Measurements from ENCODE around the gene UBC.
"Not testable (repeated sequence)": the region's sequence is repeated elsewhere in the genome, so short reads cannot be mapped to it uniquely, and the experiment has no call there.

The UBC gene

DNA sequence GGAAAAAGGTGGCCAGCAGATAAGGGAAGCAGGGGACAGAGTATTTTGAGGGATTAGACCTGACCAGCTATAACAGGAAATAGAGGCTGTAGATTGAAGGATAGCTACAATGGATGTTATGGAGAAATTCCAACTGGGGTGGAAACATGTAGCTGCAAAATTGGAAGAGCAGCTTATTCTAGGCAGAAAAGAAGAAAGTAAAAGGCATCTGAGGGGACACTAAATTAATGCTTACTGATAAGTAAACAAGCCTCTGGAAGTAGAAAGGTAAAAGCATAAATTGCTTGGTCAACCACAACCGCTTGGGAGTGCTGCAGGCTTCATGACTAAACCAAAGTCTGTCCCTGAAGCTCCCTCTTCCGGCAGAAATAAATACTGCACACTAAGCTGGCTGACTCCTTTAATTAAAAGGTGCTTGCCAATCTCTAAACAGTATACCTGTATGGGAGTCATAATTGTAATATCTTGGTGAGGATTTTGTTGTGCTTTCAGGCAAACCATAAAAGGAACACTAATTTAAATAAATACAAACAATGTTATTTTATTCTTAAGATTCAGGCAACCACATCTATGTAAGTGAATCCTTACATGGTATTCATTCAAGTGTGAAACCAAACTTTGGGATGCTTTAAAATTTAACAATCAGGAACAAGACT is 7.7 kb downstream of the UBC start:
- Histone ChIP-seq H3K4me1 (ENCODE audit: control insufficient read depth, insufficient read depth, low read length) (peaks cover 4% of the 10 kb centered on the region), H3K4me3 (ENCODE audit: low read depth, low read length) (no peak overlapping the region), H3K9me3 (ENCODE audit: control insufficient read depth, insufficient read depth, low read length) (no peaks in the 10 kb centered on the region), H3K9ac (ENCODE audit: low read depth, low read length) (no peak overlapping the region), H3K27me3 (ENCODE audit: control insufficient read depth, insufficient read depth, low read length) (no peaks in the 10 kb centered on the region), H3K36me3 (ENCODE audit: control insufficient read depth, insufficient read depth, low read length) (no peaks in the 10 kb centered on the region)

DNA sequence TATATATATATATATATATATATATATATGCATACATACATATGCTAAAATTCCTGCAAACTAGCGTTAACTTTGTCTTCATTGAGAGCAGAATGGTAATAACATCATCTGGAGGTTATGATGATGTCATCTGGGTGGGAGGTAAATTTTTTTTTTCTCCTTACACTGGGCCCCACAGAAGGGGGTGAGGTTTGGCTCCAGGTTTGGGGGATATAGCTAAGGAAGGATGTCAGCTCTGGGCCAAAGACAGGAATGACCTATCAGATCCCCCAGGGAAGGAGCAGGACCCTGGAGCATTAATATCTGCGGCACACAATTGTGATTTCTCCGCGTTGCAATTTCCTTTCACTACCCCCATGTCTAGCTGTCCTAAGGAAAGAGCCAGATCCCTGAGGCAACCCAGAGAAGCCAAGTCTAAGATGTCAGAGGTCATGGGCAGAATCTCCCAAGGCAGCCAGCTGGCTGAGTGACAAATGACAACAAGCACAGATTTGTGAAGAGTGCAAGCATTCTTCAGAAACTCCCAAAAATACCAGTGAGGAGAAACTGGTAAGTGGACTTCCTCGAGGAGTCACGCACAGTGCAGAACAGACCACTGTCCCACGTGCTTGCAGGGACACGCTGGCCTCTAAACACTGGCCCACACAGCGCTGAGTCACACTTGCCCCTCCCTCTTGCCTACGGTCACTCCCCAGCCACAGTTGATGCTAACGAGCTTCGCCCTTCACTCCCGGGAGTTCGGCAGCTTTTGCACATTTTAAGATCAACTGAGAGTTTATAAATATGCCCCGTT is 9.9 kb downstream of the UBC start:
- Histone ChIP-seq H3K27me3 (ENCODE audit: control insufficient read depth, insufficient read depth, low read length) (no peaks in the 10 kb centered on the region), H3K4me1 (ENCODE audit: control insufficient read depth, insufficient read depth, low read length) (peaks cover 4% of the 10 kb centered on the region), H3K9ac (ENCODE audit: low read depth, low read length) (no peak overlapping the region), H3K9me3 (ENCODE audit: control insufficient read depth, insufficient read depth, low read length) (no peaks in the 10 kb centered on the region), H3K4me3 (ENCODE audit: low read depth, low read length) (no peak overlapping the region), H3K36me3 (ENCODE audit: control insufficient read depth, insufficient read depth, low read length) (no peaks in the 10 kb centered on the region)

- H3K9me3 ChIP-seq (ENCODE audit: control insufficient read depth, insufficient read depth, low read length) = no peaks in the 10 kb centered on the region
- H3K27me3 ChIP-seq (ENCODE audit: control insufficient read depth, insufficient read depth, low read length) = no peaks in the 10 kb centered on the region
- no peak overlapping the region for H3K9ac ChIP-seq (ENCODE audit: low read depth, low read length)
- H3K36me3 ChIP-seq (ENCODE audit: control insufficient read depth, insufficient read depth, low read length) = no peaks in the 10 kb centered on the region
- H3K4me3 ChIP-seq (ENCODE audit: low read depth, low read length) = no peak overlapping the region
- peaks cover 4% of the 10 kb centered on the region for H3K4me1 ChIP-seq (ENCODE audit: control insufficient read depth, insufficient read depth, low read length)
Observed at GRCh38 chr12:124902916-124903315, 11.5 kb downstream of the UBC start.

- Histone ChIP-seq H3K27me3 (ENCODE audit: control insufficient read depth, insufficient read depth, low read length) (no peaks in the 10 kb centered on the region), H3K9ac (ENCODE audit: low read depth, low read length) (no peak overlapping the region), H3K4me1 (ENCODE audit: control insufficient read depth, insufficient read depth, low read length) (peaks cover 4% of the 10 kb centered on the region), H3K9me3 (ENCODE audit: control insufficient read depth, insufficient read depth, low read length) (no peaks in the 10 kb centered on the region), H3K36me3 (ENCODE audit: control insufficient read depth, insufficient read depth, low read length) (no peaks in the 10 kb centered on the region), H3K4me3 (ENCODE audit: low read depth, low read length) (no peak overlapping the region)
Observed at GRCh38 chr12:124901003-124901402, 13.4 kb downstream of the UBC start.

GRCh38 chr12:124900345-124900795 is 14.1 kb downstream of the UBC start:
- H3K36me3 ChIP-seq (ENCODE audit: control insufficient read depth, insufficient read depth, low read length); H3K4me1 ChIP-seq (ENCODE audit: control insufficient read depth, insufficient read depth, low read length); H3K9ac ChIP-seq (ENCODE audit: low read depth, low read length); H3K9me3 ChIP-seq (ENCODE audit: control insufficient read depth, insufficient read depth, low read length); H3K4me3 ChIP-seq (ENCODE audit: low read depth, low read length); H3K27me3 ChIP-seq (ENCODE audit: control insufficient read depth, insufficient read depth, low read length): not testable (repeated sequence)

- H3K9ac ChIP-seq (ENCODE audit: low read depth, low read length) = no peak overlapping the region
- no peaks in the 10 kb centered on the region for H3K36me3 ChIP-seq (ENCODE audit: control insufficient read depth, insufficient read depth, low read length)
- no peaks in the 10 kb centered on the region for H3K9me3 ChIP-seq (ENCODE audit: control insufficient read depth, insufficient read depth, low read length)
- no peaks in the 10 kb centered on the region for H3K4me1 ChIP-seq (ENCODE audit: control insufficient read depth, insufficient read depth, low read length)
- no peaks in the 10 kb centered on the region for H3K27me3 ChIP-seq (ENCODE audit: control insufficient read depth, insufficient read depth, low read length)
- no peak overlapping the region for H3K4me3 ChIP-seq (ENCODE audit: low read depth, low read length)
Observed at GRCh38 chr12:124898923-124899294, 15.5 kb downstream of the UBC start.

DNA sequence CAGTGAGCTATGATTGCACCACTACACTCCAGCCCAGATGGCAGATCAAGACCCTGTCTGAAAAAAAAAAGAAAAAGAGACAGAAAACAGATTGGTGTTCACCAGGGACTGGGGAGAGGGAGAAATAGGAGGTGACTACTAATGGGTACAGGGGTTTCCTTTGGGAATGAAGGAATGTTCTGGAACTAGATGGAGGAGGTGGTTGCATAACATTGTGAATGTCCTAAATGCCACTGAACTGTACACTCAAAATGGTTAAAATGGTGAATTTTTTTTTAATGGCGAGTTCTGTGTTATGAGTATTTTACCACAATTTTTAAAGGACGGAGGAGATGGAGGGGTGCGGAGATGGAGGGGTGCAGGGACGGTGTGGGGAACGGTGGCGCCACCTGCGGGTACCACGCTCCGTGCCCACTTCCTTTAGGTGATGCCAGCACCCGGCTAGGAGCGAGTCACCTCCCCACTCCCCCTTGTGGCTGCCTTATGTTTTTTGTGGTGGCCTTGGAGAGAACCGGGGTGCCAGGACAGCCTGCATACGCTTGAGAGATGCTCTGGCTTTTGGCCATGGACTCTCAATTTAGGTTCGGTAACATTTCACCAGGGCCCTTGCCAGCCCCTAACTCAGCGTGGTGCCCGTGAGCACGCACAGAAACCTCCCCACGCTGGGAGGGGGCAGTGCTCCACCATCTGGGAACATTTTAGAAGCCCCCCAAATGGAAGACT is 16.1 kb downstream of the UBC start:
- no peak overlapping the region for H3K4me3 ChIP-seq (ENCODE audit: low read depth, low read length)
- no peak overlapping the region for H3K9ac ChIP-seq (ENCODE audit: low read depth, low read length)
- H3K9me3 ChIP-seq (ENCODE audit: control insufficient read depth, insufficient read depth, low read length) = no peaks in the 10 kb centered on the region
- no peaks in the 10 kb centered on the region for H3K27me3 ChIP-seq (ENCODE audit: control insufficient read depth, insufficient read depth, low read length)
- no peaks in the 10 kb centered on the region for H3K4me1 ChIP-seq (ENCODE audit: control insufficient read depth, insufficient read depth, low read length)
- H3K36me3 ChIP-seq (ENCODE audit: control insufficient read depth, insufficient read depth, low read length) = no peaks in the 10 kb centered on the region

- H3K36me3 ChIP-seq (ENCODE audit: control insufficient read depth, insufficient read depth, low read length) = no peaks in the 10 kb centered on the region
- H3K27me3 ChIP-seq (ENCODE audit: control insufficient read depth, insufficient read depth, low read length) = no peaks in the 10 kb centered on the region
- H3K9ac ChIP-seq (ENCODE audit: low read depth, low read length) = no peak overlapping the region
- H3K4me1 ChIP-seq (ENCODE audit: control insufficient read depth, insufficient read depth, low read length) = no peaks in the 10 kb centered on the region
- H3K9me3 ChIP-seq (ENCODE audit: control insufficient read depth, insufficient read depth, low read length) = no peaks in the 10 kb centered on the region
- H3K4me3 ChIP-seq (ENCODE audit: low read depth, low read length) = no peak overlapping the region
Observed at GRCh38 chr12:124896461-124896860, 18.0 kb downstream of the UBC start.

GRCh38 chr12:124893792-124894516 is 20.5 kb downstream of the UBC start:
- Histone ChIP-seq H3K4me3 (ENCODE audit: low read depth, low read length) (no peak overlapping the region), H3K4me1 (ENCODE audit: control insufficient read depth, insufficient read depth, low read length) (no peaks in the 10 kb centered on the region), H3K9ac (ENCODE audit: low read depth, low read length) (no peak overlapping the region), H3K9me3 (ENCODE audit: control insufficient read depth, insufficient read depth, low read length) (no peaks in the 10 kb centered on the region), H3K27me3 (ENCODE audit: control insufficient read depth, insufficient read depth, low read length) (no peaks in the 10 kb centered on the region), H3K36me3 (ENCODE audit: control insufficient read depth, insufficient read depth, low read length) (no peaks in the 10 kb centered on the region)

GRCh38 chr12:124888260-124888659 is 26.2 kb downstream of the UBC start:
- H3K27me3 ChIP-seq (ENCODE audit: control insufficient read depth, insufficient read depth, low read length) = no peaks in the 10 kb centered on the region
- no peaks in the 10 kb centered on the region for H3K36me3 ChIP-seq (ENCODE audit: control insufficient read depth, insufficient read depth, low read length)
- H3K9me3 ChIP-seq (ENCODE audit: control insufficient read depth, insufficient read depth, low read length) = no peaks in the 10 kb centered on the region
- no peak overlapping the region for H3K9ac ChIP-seq (ENCODE audit: low read depth, low read length)
- peaks cover 11% of the 10 kb centered on the region for H3K4me1 ChIP-seq (ENCODE audit: control insufficient read depth, insufficient read depth, low read length)
- H3K4me3 ChIP-seq (ENCODE audit: low read depth, low read length) = no peak overlapping the region

DNA sequence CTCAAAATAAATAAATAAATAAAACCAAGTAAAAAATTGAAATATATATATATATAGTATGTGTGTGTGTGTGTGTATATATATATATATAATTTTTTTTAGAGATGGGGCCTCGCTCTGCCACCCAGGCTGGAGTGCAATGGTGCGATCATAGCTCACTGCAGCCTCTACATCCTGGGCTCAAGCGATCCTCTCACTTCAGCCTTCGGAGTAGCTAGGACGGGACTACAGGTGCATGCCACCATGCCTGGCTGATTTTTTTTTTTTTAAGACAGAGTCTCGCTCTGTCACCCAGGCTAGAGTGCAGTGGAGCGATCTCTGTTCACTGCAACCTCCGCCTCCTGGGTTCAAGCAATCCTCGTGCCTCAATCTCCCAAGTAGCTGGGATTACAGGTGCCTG is 26.7 kb downstream of the UBC start:
- not testable (repeated sequence) for H3K4me3 ChIP-seq (ENCODE audit: low read depth, low read length); H3K9me3 ChIP-seq (ENCODE audit: control insufficient read depth, insufficient read depth, low read length); H3K36me3 ChIP-seq (ENCODE audit: control insufficient read depth, insufficient read depth, low read length); H3K9ac ChIP-seq (ENCODE audit: low read depth, low read length); H3K27me3 ChIP-seq (ENCODE audit: control insufficient read depth, insufficient read depth, low read length)
- peaks cover 11% of the 10 kb centered on the region for H3K4me1 ChIP-seq (ENCODE audit: control insufficient read depth, insufficient read depth, low read length)
